AG10803 (cell line): ENCODE measurements around the gene RIPK1.
"Not testable (repeated sequence)": the region's sequence is repeated elsewhere in the genome, so short reads cannot be mapped to it uniquely, and the experiment has no call there.

Experiments
- DNase-seq: peaks from one replicate; pipeline ENCODE4 v3.0.0; 2010; ENCODE audit warnings: low read depth
- H3K4me3 ChIP-seq: 2 replicates; pipeline ENCODE4 v1.5.1; 2011; ENCODE audit warnings: mild to moderate bottlenecking, low read length, control low read depth
- TF ChIP-seq, protein P1 (sequence below): conservative IDR thresholded peaks from 2 replicates; pipeline ENCODE4 v1.5.1; 2011; ENCODE audit warnings: mild to moderate bottlenecking, low read length, control low read depth, inconsistent platforms

Gene RIPK1

DNA sequence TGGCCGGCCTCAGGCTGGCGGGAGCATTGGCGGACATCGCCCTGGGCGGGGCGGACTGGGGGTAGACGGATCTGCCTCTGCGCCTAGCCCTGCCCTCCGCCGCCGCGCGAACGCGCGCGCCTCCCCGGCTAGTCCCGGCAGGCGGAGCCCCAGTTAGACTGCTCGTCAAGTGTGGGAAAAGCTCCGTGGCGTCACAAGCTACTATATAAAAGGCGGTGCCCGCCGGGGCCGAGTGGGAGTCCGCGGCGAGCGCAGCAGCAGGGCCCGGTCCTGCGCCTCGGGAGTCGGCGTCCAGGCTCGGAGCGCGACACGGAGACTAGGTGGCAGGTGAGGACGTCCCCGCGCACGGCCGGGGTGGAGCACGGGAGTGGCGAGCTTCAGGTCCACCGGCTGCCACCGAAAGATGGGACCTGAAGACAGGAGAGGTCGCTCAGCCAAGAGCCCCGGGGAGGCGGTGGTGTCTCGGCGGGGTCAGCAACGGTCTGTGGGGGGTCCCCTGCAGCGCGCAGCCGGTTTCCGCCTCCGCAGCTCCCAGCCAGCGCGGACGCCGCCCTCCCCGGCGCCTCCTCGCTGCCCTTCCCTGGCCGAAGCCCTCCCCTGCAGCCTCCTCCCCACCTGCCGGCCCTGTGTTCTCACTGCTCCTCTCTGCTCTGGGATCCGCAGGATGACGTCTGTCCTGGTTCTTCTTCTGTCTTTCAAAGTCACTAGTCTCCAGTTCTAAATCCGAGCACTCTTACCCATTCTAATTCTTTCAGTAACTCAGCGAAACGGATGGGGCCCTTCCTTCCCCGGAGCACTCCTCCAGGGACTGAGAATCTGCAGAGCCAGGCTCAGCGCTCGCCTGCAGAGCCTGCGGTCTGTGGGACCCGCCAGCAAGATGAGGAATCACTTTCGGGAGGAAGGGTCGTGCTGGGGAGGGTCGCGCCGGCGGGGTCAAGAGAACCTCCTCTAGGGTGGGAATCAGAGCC is 4.3 kb upstream of the RIPK1 start:
- peak; percentile 93 for DNase-seq
- TF ChIP-seq, protein P1, sequence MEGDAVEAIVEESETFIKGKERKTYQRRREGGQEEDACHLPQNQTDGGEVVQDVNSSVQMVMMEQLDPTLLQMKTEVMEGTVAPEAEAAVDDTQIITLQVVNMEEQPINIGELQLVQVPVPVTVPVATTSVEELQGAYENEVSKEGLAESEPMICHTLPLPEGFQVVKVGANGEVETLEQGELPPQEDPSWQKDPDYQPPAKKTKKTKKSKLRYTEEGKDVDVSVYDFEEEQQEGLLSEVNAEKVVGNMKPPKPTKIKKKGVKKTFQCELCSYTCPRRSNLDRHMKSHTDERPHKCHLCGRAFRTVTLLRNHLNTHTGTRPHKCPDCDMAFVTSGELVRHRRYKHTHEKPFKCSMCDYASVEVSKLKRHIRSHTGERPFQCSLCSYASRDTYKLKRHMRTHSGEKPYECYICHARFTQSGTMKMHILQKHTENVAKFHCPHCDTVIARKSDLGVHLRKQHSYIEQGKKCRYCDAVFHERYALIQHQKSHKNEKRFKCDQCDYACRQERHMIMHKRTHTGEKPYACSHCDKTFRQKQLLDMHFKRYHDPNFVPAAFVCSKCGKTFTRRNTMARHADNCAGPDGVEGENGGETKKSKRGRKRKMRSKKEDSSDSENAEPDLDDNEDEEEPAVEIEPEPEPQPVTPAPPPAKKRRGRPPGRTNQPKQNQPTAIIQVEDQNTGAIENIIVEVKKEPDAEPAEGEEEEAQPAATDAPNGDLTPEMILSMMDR, result peak; percentile 12; the same call in 1 of the 2 replicates

DNA sequence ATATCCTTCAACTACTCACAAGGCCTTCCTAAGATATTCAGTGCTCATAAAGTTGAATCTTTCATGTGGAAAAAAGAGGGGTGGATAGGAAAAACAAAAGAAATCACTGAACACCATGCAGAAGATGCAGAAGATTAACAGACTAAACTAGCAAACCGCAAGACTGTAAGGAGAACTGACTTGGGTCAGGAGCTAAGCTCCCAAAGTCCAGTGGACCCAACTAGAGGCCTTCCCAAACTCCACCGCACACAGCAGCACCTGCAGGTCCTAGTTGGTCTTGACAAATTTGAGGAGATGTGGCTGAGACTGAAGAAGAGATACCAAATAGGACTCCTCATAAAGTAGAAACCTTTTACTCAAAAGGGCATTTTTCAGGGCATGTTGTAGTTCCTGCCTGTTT is 3.3 kb downstream of the RIPK1 start:
- no peak overlapping the region for H3K4me3 ChIP-seq

More for the DNA sequence above, 4.3 kb upstream of the RIPK1 start:
- H3K4me3 ChIP-seq, result peak overlapping the region; percentile 80

DNA sequence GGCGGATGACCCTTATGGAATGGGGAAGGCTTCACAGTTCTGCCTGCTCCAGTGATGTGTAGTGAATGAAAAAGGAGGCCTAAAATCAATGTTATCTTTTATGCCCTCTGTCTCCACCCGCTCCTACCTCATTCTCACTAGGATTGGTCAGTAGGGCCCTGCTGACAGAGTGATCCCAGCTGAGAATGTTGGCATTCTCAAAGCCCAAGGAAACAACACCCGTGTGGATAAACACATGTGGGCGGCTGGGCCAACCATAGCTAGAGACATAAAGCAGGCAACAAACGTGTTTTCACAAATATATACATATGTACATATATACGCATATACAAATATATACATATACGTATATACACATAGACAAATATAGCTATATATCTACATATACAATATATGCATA is 4.5 kb downstream of the RIPK1 start:
- DNase-seq, result no peak
- TF ChIP-seq, protein P1, result no peak
- H3K4me3 ChIP-seq, result no peak overlapping the region

More for the DNA sequence above, 3.3 kb downstream of the RIPK1 start:
- TF ChIP-seq, protein P1, result no peak
- no peak for DNase-seq

DNA sequence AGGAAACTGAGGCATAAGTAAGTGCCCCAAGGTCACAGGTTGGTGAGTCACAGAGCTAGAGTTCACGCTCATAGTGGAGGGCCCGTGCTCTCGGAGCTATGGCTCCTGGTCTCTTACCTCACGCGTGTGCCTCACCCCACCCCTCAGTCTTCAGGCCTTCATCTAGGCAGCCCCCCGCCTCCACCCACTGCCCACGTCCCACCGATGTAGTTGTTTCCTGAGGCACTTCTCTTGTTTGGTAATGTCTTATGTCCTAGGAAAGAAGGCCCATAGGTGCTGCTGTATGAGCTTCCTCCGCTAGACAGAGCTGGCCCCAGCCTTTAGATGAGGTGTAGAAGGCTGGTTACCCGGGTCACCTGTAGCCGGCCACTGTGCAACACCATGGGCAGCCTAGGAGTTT is 5.1 kb downstream of the RIPK1 start:
- H3K4me3 ChIP-seq, result no peak overlapping the region
- TF ChIP-seq, protein P1, result no peak
- DNase-seq, result no peak

DNA sequence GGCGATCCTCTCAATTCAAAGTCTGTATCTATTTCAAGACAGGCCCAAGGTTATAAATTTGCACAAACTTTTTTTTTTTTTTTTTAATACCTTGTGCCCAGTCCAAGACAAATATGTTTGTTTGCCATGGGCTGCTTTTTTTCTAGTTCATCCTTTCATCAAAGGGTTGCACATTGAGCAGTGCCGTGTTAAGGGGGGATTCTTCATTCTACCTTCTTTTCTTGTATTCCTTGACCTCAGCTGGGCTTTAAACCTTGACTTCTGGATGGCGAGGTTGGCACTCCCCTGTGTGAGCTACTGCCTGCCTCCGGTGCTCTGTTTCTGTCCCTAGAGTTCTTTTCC is 7.4 kb downstream of the RIPK1 start:
- no peak overlapping the region for H3K4me3 ChIP-seq
- TF ChIP-seq, protein P1, result no peak
- no peak for DNase-seq

DNA sequence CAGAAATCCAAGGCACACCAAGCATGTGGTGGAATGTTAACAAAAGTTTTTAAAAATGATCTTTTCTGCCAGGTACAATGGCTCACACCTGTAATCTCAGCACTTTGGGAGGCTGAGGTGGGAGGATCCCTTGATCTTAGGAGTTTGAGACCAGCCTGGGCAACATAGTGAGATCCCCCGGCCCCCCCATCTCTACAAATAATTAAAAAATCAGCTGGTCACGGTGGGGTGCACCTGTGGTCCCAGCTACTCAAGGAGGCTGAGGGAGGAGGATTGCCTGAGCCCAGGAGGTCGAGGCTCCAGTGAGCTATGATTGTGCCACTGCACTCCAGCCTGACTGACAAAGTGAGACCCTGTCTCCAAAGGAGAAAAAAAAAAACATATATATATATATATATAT is 8.0 kb downstream of the RIPK1 start:
- no peak for DNase-seq
- H3K4me3 ChIP-seq, result no peak overlapping the region
- TF ChIP-seq, protein P1, result no peak

DNA sequence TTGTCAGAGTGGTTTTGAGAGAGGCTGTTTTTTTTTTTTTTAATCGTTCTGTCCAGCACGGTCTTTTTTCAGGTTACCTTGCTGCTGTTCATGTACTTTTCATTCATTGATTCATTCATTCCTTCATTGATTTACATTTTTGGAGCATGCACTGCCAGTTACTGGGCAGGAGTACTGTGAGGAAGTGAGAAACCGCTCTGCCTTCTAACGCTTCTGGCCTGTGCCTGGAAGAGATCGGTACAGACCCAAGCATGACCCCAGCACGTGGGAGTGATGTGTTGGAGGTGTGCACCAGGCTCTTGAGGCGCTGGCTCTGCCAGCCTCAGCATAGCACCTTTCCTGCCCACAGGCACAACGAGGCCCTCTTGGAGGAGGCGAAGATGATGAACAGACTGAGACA is 9.1 kb downstream of the RIPK1 start:
- TF ChIP-seq, protein P1, result no peak
- no peak overlapping the region for H3K4me3 ChIP-seq
- no peak for DNase-seq

DNA sequence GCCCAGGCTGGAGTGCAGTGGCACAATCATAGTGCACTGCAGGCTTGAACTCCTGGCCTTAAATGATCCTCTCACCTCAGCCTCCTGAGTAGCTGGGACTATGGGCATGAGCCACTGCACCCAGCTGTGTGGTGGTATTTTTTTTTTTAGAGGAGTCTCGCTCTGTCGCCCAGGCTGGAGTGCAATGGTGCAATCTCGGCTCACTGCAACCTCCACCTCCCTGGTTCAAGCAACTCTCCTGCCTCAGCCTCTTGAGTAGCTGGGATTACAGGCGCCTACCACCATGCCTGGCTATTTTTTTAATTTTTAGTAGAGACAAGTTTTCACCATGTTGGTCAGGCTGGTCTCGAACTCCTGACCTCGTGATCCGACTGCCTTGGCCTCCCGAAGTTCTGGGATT is 10.7 kb downstream of the RIPK1 start:
- not testable (repeated sequence) for H3K4me3 ChIP-seq, DNase-seq
